ENCODE measurements around the gene BMP10. TPM values are rescaled to one million over a fixed set of nuclear protein-coding genes. Genes with fewer than 3 reads are reported as not detected.
A peak's percentile ranks its signal among the peaks of the same experiment; 100 is the strongest.

Gene BMP10
- total RNA-seq, 1 experiment from 2014 or later = not detected

DNA sequence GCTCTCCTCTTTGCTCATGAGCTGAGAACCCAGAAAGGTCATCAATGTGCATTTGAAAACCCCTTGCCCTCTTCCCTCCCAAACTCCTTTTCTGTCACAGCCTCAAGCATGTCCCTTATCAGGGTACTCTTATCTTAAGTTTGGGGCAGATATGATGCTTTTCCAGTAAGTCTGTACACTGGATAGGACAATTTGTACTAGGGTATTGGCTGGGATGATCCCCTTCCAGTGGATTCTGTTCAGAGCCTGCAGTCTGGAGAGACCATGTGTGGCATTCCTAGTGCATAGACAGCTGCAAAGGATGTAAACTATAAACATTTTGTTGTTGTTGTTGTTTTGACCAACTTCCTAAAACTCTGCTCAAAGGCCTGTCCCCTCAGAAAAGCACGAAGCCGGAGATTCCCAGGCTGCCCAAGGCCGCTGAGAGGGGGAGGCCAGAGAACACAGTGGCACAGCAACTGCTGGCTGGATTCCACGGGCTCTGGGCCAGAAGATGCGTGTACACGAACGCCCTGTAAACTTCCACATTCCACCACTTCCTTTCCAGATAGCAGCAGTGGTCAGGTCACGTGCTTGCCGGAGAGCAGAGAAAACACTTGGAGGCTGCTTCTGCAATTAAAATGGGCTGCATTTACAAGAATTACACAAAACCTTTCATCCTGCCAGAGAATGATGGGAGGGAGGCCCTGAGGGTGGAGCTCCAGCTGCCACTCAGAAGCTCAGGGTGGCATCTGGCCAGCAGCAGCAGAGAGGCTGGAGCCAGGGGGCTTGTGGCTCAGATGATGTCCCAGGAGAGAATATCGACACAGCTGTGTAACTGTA, 42.1 kb downstream of the BMP10 start:
- TF ChIP-seq TCF7L2 (IDR thresholded peaks at IDR 0.05; ENCODE audit: borderline replicate concordance, extremely low read depth, insufficient read depth, insufficient read length) (peak; percentile 69), YY1 (IDR thresholded peaks at IDR 0.05; ENCODE audit: extremely low read depth, insufficient replicate concordance, low read depth, low read length) (no peak)
- Histone ChIP-seq H3K9me2 (ENCODE audit: insufficient read depth) (no peaks in the 10 kb centered on the region), H3K4me2 (ENCODE audit: low read length) (peak overlapping the region; percentile 40), H3K36me3 (ENCODE audit: control insufficient read depth in 1 of 2, insufficient read depth in 2 of 2, low read length in 2 of 2) (no peaks in the 10 kb centered on the region), H3K79me2 (ENCODE audit: insufficient read depth, low read length) (no peaks in the 10 kb centered on the region), H3K27ac (ENCODE audit: low read depth, low read length) (no peak overlapping the region), H3K9ac (ENCODE audit: low read length) (no peak overlapping the region), H4K20me1 (ENCODE audit: insufficient read depth) (no peaks in the 10 kb centered on the region), H3K4me1 (ENCODE audit: control insufficient read depth in 1 of 2, insufficient read depth in 2 of 2, low read length in 2 of 2) (peaks cover 6 to 19% of the 10 kb centered on the region in 2 experiments; a peak in 2 of 4 replicates), H3K9me3 (ENCODE audit: control insufficient read depth in 1 of 2, insufficient read depth in 1 of 2, low read depth in 1 of 2, low read length in 2 of 2) (no peaks in the 10 kb centered on the region), H2AFZ (ENCODE audit: low read depth, low read length, poor library complexity, severe bottlenecking) (peak overlapping the region; percentile 7), H3K27me3 (ENCODE audit: insufficient read depth, low read length) (no peaks in the 10 kb centered on the region), H3K4me3 (replicated peaks in 1 of 2; ENCODE audit: low read depth in 1 of 2, low read length in 2 of 2) (no peak overlapping the region)
- ChIA-PET CTCF (interaction anchor here (1.5 kb wide), 2 partner anchors 10 to 77 kb away, joined by 4 to 6 read pairs; no protein-coding TSS in a partner anchor), POLR2A (no interaction called here), RAD21 (ENCODE audit: low non-redundant PET in 1 of 2, low total read pairs in 2 of 2, uncharacterized antibody in 2 of 2, unreplicated experiment in 2 of 2) (no interaction called here)
- no TSS peak for BruUV-seq (replicated peaks)
- ATAC-seq (peak; percentile 76), DNase-seq (ENCODE audit: low read depth, low spot score) (peak; percentile 6)
- intact Hi-C loops (cut with micrococcal nuclease) = no loop called here

DNA sequence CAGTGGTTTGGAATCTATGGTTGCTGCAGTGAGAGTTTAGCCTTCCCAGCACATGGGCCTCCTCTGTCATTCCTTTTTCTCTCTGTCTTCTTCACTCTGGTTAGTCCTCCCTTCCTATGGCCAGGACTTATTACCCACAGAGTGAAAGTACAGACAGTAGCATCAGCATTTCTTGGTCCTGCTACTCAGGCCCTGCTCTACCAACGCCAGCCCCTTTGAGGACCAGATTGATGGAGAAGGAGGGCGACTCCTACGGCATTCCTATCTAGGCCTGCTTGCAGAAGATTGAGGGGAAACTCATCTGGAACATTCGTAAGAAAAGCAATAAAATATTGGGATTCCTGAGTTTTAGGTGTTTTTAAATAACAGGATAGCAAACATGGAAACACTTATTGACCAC, 43.5 kb downstream of the BMP10 start:
- intact Hi-C loops (cut with micrococcal nuclease) = no loop called here
- TF ChIP-seq CBX3 (IDR thresholded peaks at IDR 0.05; ENCODE audit: low read depth) (no peak), ELF1 (IDR thresholded peaks at IDR 0.05; ENCODE audit: borderline replicate concordance, low read depth) (no peak), ZNF274 (IDR thresholded peaks at IDR 0.05; ENCODE audit: low read depth, low read length) (no peak), EZH2 (IDR thresholded peaks at IDR 0.05) (no peak), FOSL1 (IDR thresholded peaks at IDR 0.05; ENCODE audit: low read depth) (no peak), SIN3A (IDR thresholded peaks at IDR 0.05; ENCODE audit: low read depth) (no peak), CEBPB (IDR thresholded peaks at IDR 0.05; ENCODE audit: low read depth) (no peak), JUND (IDR thresholded peaks at IDR 0.05) (no peak)
- TF ChIP-seq, protein P1, sequence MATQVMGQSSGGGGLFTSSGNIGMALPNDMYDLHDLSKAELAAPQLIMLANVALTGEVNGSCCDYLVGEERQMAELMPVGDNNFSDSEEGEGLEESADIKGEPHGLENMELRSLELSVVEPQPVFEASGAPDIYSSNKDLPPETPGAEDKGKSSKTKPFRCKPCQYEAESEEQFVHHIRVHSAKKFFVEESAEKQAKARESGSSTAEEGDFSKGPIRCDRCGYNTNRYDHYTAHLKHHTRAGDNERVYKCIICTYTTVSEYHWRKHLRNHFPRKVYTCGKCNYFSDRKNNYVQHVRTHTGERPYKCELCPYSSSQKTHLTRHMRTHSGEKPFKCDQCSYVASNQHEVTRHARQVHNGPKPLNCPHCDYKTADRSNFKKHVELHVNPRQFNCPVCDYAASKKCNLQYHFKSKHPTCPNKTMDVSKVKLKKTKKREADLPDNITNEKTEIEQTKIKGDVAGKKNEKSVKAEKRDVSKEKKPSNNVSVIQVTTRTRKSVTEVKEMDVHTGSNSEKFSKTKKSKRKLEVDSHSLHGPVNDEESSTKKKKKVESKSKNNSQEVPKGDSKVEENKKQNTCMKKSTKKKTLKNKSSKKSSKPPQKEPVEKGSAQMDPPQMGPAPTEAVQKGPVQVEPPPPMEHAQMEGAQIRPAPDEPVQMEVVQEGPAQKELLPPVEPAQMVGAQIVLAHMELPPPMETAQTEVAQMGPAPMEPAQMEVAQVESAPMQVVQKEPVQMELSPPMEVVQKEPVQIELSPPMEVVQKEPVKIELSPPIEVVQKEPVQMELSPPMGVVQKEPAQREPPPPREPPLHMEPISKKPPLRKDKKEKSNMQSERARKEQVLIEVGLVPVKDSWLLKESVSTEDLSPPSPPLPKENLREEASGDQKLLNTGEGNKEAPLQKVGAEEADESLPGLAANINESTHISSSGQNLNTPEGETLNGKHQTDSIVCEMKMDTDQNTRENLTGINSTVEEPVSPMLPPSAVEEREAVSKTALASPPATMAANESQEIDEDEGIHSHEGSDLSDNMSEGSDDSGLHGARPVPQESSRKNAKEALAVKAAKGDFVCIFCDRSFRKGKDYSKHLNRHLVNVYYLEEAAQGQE (IDR thresholded peaks at IDR 0.05; ENCODE audit: low read depth) = no peak
- TF ChIP-seq, protein P2, sequence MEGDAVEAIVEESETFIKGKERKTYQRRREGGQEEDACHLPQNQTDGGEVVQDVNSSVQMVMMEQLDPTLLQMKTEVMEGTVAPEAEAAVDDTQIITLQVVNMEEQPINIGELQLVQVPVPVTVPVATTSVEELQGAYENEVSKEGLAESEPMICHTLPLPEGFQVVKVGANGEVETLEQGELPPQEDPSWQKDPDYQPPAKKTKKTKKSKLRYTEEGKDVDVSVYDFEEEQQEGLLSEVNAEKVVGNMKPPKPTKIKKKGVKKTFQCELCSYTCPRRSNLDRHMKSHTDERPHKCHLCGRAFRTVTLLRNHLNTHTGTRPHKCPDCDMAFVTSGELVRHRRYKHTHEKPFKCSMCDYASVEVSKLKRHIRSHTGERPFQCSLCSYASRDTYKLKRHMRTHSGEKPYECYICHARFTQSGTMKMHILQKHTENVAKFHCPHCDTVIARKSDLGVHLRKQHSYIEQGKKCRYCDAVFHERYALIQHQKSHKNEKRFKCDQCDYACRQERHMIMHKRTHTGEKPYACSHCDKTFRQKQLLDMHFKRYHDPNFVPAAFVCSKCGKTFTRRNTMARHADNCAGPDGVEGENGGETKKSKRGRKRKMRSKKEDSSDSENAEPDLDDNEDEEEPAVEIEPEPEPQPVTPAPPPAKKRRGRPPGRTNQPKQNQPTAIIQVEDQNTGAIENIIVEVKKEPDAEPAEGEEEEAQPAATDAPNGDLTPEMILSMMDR (IDR thresholded peaks at IDR 0.05 in 2 of 3, conservative IDR thresholded peaks at IDR 0.05 in 1 of 3; ENCODE audit: borderline replicate concordance in 1 of 3, insufficient read depth in 1 of 3, low read depth in 2 of 3, low read length in 2 of 3) = no peak

More for the DNA sequence above, 43.5 kb downstream of the BMP10 start:
- POLR2A ChIA-PET = no interaction called here
- Histone ChIP-seq H3K27me3 (ENCODE audit: insufficient read depth, low read length) (no peaks in the 10 kb centered on the region), H3K9me2 (ENCODE audit: insufficient read depth) (no peaks in the 10 kb centered on the region), H3K9ac (ENCODE audit: low read length) (no peak overlapping the region), H4K20me1 (ENCODE audit: insufficient read depth) (no peaks in the 10 kb centered on the region), H3K4me3 (replicated peaks in 1 of 2; ENCODE audit: low read depth in 1 of 2, low read length in 2 of 2) (no peak overlapping the region), H3K4me1 (ENCODE audit: control insufficient read depth in 1 of 2, insufficient read depth in 2 of 2, low read length in 2 of 2) (peaks cover 6 to 18% of the 10 kb centered on the region in 2 experiments; a peak in 2 of 4 replicates), H2AFZ (ENCODE audit: low read depth, low read length, poor library complexity, severe bottlenecking) (no peak overlapping the region), H3K36me3 (ENCODE audit: control insufficient read depth in 1 of 2, insufficient read depth in 2 of 2, low read length in 2 of 2) (no peaks in the 10 kb centered on the region), H3K4me2 (ENCODE audit: low read length) (no peak overlapping the region), H3K9me3 (ENCODE audit: control insufficient read depth in 1 of 2, insufficient read depth in 1 of 2, low read depth in 1 of 2, low read length in 2 of 2) (no peaks in the 10 kb centered on the region), H3K79me2 (ENCODE audit: insufficient read depth, low read length) (no peaks in the 10 kb centered on the region), H3K27ac (ENCODE audit: low read depth, low read length) (no peak overlapping the region)
- ATAC-seq = no peak
- DNase-seq (ENCODE audit: low read depth, low spot score) = no peak
- RAD21 ChIA-PET (ENCODE audit: low non-redundant PET in 1 of 2, low total read pairs in 2 of 2, uncharacterized antibody in 2 of 2, unreplicated experiment in 2 of 2) = no interaction called here
- CTCF ChIA-PET = no interaction called here
- BruUV-seq (replicated peaks) = no TSS peak
